Measurements from ENCODE around the gene VTI1A. TPM values are rescaled to one million over a fixed set of nuclear protein-coding genes. Genes with fewer than 3 reads are reported as not detected.

Gene VTI1A
- total and polyA plus RNA-seq, 2 experiments from 2014 or later = 26.8 to 31.0 TPM

DNA sequence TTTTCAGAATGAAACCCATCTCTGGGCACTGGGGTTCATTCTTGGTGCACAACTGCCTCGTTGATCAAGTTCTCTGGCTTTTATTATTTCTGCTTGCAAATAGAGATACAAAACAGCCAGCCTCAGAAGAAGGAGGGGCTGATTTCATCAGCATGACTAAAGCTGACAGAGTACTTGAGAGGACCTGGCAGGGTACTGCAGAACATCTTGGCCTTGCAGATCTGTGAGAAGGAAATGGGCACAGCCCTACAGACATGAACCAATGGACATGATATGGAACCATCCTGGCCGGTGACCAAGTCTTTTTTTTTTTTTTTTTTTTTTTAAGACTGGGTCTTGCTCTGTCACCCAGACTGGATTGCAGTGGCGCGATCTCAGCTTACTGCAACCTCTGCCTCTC lies 240.6 kb downstream of the VTI1A start:
- no peak overlapping the region for H3K4me3 ChIP-seq
- no peak for DNase-seq (ENCODE audit: low spot score)
- H2AFZ ChIP-seq = no peak overlapping the region
- ATAC-seq = peak; percentile 82
- H3K9me2 ChIP-seq (ENCODE audit: insufficient read depth) = no peaks in the 10 kb centered on the region
- no peak overlapping the region for H3K4me2 ChIP-seq
- TF ChIP-seq EZH2phosphoT487 (IDR thresholded peaks at IDR 0.05; ENCODE audit: unreplicated experiment) = no peak
- TF ChIP-seq, protein P1, sequence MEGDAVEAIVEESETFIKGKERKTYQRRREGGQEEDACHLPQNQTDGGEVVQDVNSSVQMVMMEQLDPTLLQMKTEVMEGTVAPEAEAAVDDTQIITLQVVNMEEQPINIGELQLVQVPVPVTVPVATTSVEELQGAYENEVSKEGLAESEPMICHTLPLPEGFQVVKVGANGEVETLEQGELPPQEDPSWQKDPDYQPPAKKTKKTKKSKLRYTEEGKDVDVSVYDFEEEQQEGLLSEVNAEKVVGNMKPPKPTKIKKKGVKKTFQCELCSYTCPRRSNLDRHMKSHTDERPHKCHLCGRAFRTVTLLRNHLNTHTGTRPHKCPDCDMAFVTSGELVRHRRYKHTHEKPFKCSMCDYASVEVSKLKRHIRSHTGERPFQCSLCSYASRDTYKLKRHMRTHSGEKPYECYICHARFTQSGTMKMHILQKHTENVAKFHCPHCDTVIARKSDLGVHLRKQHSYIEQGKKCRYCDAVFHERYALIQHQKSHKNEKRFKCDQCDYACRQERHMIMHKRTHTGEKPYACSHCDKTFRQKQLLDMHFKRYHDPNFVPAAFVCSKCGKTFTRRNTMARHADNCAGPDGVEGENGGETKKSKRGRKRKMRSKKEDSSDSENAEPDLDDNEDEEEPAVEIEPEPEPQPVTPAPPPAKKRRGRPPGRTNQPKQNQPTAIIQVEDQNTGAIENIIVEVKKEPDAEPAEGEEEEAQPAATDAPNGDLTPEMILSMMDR (conservative IDR thresholded peaks at IDR 0.05; ENCODE audit: low read depth in 2 of 2) = no peak
- TF ChIP-seq, protein P2, sequence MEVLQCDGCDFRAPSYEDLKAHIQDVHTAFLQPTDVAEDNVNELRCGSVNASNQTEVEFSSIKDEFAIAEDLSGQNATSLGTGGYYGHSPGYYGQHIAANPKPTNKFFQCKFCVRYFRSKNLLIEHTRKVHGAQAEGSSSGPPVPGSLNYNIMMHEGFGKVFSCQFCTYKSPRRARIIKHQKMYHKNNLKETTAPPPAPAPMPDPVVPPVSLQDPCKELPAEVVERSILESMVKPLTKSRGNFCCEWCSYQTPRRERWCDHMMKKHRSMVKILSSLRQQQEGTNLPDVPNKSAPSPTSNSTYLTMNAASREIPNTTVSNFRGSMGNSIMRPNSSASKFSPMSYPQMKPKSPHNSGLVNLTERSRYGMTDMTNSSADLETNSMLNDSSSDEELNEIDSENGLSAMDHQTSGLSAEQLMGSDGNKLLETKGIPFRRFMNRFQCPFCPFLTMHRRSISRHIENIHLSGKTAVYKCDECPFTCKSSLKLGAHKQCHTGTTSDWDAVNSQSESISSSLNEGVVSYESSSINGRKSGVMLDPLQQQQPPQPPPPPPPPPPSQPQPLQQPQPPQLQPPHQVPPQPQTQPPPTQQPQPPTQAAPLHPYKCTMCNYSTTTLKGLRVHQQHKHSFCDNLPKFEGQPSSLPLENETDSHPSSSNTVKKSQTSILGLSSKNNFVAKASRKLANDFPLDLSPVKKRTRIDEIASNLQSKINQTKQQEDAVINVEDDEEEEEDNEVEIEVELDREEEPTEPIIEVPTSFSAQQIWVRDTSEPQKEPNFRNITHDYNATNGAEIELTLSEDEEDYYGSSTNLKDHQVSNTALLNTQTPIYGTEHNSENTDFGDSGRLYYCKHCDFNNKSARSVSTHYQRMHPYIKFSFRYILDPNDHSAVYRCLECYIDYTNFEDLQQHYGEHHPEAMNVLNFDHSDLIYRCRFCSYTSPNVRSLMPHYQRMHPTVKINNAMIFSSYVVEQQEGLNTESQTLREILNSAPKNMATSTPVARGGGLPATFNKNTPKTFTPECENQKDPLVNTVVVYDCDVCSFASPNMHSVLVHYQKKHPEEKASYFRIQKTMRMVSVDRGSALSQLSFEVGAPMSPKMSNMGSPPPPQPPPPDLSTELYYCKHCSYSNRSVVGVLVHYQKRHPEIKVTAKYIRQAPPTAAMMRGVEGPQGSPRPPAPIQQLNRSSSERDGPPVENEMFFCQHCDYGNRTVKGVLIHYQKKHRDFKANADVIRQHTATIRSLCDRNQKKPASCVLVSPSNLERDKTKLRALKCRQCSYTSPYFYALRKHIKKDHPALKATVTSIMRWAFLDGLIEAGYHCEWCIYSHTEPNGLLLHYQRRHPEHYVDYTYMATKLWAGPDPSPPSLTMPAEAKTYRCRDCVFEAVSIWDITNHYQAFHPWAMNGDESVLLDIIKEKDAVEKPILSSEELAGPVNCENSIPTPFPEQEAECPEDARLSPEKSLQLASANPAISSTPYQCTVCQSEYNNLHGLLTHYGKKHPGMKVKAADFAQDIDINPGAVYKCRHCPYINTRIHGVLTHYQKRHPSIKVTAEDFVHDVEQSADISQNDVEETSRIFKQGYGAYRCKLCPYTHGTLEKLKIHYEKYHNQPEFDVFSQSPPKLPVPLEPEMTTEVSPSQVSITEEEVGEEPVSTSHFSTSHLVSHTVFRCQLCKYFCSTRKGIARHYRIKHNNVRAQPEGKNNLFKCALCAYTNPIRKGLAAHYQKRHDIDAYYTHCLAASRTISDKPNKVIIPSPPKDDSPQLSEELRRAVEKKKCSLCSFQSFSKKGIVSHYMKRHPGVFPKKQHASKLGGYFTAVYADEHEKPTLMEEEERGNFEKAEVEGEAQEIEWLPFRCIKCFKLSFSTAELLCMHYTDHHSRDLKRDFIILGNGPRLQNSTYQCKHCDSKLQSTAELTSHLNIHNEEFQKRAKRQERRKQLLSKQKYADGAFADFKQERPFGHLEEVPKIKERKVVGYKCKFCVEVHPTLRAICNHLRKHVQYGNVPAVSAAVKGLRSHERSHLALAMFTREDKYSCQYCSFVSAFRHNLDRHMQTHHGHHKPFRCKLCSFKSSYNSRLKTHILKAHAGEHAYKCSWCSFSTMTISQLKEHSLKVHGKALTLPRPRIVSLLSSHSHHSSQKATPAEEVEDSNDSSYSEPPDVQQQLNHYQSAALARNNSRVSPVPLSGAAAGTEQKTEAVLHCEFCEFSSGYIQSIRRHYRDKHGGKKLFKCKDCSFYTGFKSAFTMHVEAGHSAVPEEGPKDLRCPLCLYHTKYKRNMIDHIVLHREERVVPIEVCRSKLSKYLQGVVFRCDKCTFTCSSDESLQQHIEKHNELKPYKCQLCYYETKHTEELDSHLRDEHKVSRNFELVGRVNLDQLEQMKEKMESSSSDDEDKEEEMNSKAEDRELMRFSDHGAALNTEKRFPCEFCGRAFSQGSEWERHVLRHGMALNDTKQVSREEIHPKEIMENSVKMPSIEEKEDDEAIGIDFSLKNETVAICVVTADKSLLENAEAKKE (CRISPR knock-in tag; IDR thresholded peaks at IDR 0.05) = 0 out of 2 replicates have a peak, but pooled peaks have one; percentile 8
- H3K36me3 ChIP-seq (ENCODE audit: insufficient read depth) = no peaks in the 10 kb centered on the region
- no peaks in the 10 kb centered on the region for H3K27me3 ChIP-seq (ENCODE audit: insufficient read depth)
- H3K4me1 ChIP-seq (ENCODE audit: insufficient read depth) = peaks cover 28% of the 10 kb centered on the region
- H3K36me3 Mint-ChIP-seq (ENCODE audit: low read depth) = no peaks in the 10 kb centered on the region
- H3K9me3 Mint-ChIP-seq = no peaks in the 10 kb centered on the region
- no peak overlapping the region for H3K27ac ChIP-seq (ENCODE audit: low read depth)
- H3K4me1 Mint-ChIP-seq = peaks cover 24% of the 10 kb centered on the region
- no peak overlapping the region for H3K4me3 Mint-ChIP-seq
- H3K79me2 ChIP-seq (replicated peaks; ENCODE audit: insufficient read depth) = no peaks in the 10 kb centered on the region
- H4K20me1 ChIP-seq (replicated peaks; ENCODE audit: insufficient read depth) = no peaks in the 10 kb centered on the region
- H3F3A ChIP-seq (replicated peaks; ENCODE audit: low read depth) = no peaks in the 10 kb centered on the region
- H3K27me3 Mint-ChIP-seq (ENCODE audit: insufficient read depth, low read depth, poor library complexity) = no peaks in the 10 kb centered on the region
- H3K27ac Mint-ChIP-seq = peak overlapping the region; percentile 66; the same call in 1 of the 2 replicates
